ENCODE results near the gene TCF7L2. TPM values are rescaled to one million over a fixed set of nuclear protein-coding genes. Genes with fewer than 3 reads are reported as not detected.

Gene TCF7L2
- polyA plus RNA-seq, 3 donors, result 2.1 to 23.5 (median 6.1) TPM

GRCh38 chr10:113028456-113029440 is 78.7 kb downstream of the TCF7L2 start:
- no peak overlapping the region for H3K27ac Mint-ChIP-seq
- no peak for TF ChIP-seq CTCF (IDR thresholded peaks at IDR 0.05)
- H3K4me3 Mint-ChIP-seq, result no peak overlapping the region

GRCh38 chr10:113030453-113030852 is 80.4 kb downstream of the TCF7L2 start:
- no peak overlapping the region for H3K27ac Mint-ChIP-seq

More at GRCh38 chr10:113028456-113029440, 78.7 kb downstream of the TCF7L2 start:
- peaks cover 100% of the 10 kb centered on the region for H4K20me1 ChIP-seq (ENCODE audit: insufficient read depth, low read length)
- H3K4me1 Mint-ChIP-seq, result peaks cover 39% of the 10 kb centered on the region
- intact Hi-C loops (cut with micrococcal nuclease), result no loop called here
- H3K79me2 ChIP-seq (ENCODE audit: insufficient read depth, low read length), result peaks cover 9% of the 10 kb centered on the region
- no peaks in the 10 kb centered on the region for H3K9me3 ChIP-seq (replicated peaks in 1 of 2; ENCODE audit: control insufficient read depth in 1 of 2, insufficient read depth in 1 of 2, low read length in 2 of 2)
- H3K4me2 ChIP-seq (replicated peaks; ENCODE audit: extremely low read depth, low read length, poor library complexity, severe bottlenecking), result no peak overlapping the region
- H2AFZ ChIP-seq (ENCODE audit: insufficient read depth, low read depth, low read length, poor library complexity, severe bottlenecking), result no peak overlapping the region
- no peaks in the 10 kb centered on the region for H3K27me3 ChIP-seq (ENCODE audit: control insufficient read depth in 2 of 2, insufficient read depth in 2 of 2, low read length in 2 of 2)
- 100% methylated on average over 7 of the region's 9 CpGs for WGBS (ENCODE audit: insufficient coverage)
- no peak overlapping the region for H3K4me3 ChIP-seq (replicated peaks in 1 of 3; ENCODE audit: low read depth in 2 of 3, low read length in 3 of 3)
- H3K27me3 Mint-ChIP-seq (ENCODE audit: low read depth in 3 of 3), result peaks cover 3 to 6% (median 6%) of the 10 kb centered on the region in 3 donors
- peaks cover 0 to 2% (median 0%) of the 10 kb centered on the region in 7 donors for H3K9me3 Mint-ChIP-seq
- no peak overlapping the region for H3K9ac ChIP-seq (ENCODE audit: insufficient read depth, low read length, poor library complexity, severe bottlenecking)
- H3K36me3 ChIP-seq (replicated peaks in 1 of 2; ENCODE audit: control insufficient read depth in 1 of 2, insufficient read depth in 2 of 2, low read length in 2 of 2), result no peaks in the 10 kb centered on the region
- H3K36me3 Mint-ChIP-seq, result peaks cover 15 to 22% of the 10 kb centered on the region in 2 donors
- H3K4me1 ChIP-seq (ENCODE audit: control insufficient read depth in 1 of 2, insufficient read depth in 2 of 2, low read length in 2 of 2), result peaks cover 16 to 27% of the 10 kb centered on the region in 2 donors
- no peak overlapping the region for H3K27ac ChIP-seq (ENCODE audit: low read depth in 1 of 2, low read length in 2 of 2)
- no peak for DNase-seq

More at GRCh38 chr10:113030453-113030852, 80.4 kb downstream of the TCF7L2 start:
- Mint-ChIP-seq H3K27me3 (ENCODE audit: low read depth in 3 of 3) (peaks cover 3 to 6% (median 6%) of the 10 kb centered on the region in 3 donors), H3K4me3 (no peak overlapping the region), H3K9me3 (peaks cover 0 to 2% (median 0%) of the 10 kb centered on the region in 7 donors), H3K36me3 (peaks cover 15 to 24% of the 10 kb centered on the region in 2 donors), H3K4me1 (peaks cover 45% of the 10 kb centered on the region)
- Histone ChIP-seq H3K4me3 (replicated peaks in 1 of 3; ENCODE audit: low read depth in 2 of 3, low read length in 3 of 3) (no peak overlapping the region), H2AFZ (ENCODE audit: insufficient read depth, low read depth, low read length, poor library complexity, severe bottlenecking) (no peak overlapping the region), H3K27me3 (ENCODE audit: control insufficient read depth in 2 of 2, insufficient read depth in 2 of 2, low read length in 2 of 2) (no peaks in the 10 kb centered on the region), H3K4me1 (ENCODE audit: control insufficient read depth in 1 of 2, insufficient read depth in 2 of 2, low read length in 2 of 2) (peaks cover 23 to 37% of the 10 kb centered on the region in 2 donors), H3K9me3 (replicated peaks in 1 of 2; ENCODE audit: control insufficient read depth in 1 of 2, insufficient read depth in 1 of 2, low read length in 2 of 2) (no peaks in the 10 kb centered on the region), H3K36me3 (replicated peaks in 1 of 2; ENCODE audit: control insufficient read depth in 1 of 2, insufficient read depth in 2 of 2, low read length in 2 of 2) (no peaks in the 10 kb centered on the region), H3K9ac (ENCODE audit: insufficient read depth, low read length, poor library complexity, severe bottlenecking) (no peak overlapping the region), H3K27ac (ENCODE audit: low read depth in 1 of 2, low read length in 2 of 2) (no peak overlapping the region), H3K4me2 (replicated peaks; ENCODE audit: extremely low read depth, low read length, poor library complexity, severe bottlenecking) (no peak overlapping the region), H3K79me2 (ENCODE audit: insufficient read depth, low read length) (peaks cover 9% of the 10 kb centered on the region), H4K20me1 (ENCODE audit: insufficient read depth, low read length) (peaks cover 100% of the 10 kb centered on the region)
- WGBS (ENCODE audit: insufficient coverage), result no CpG with 5 or more reads among the region's 1 CpG
- intact Hi-C loops (cut with micrococcal nuclease), result no loop called here
- no peak for TF ChIP-seq CTCF (IDR thresholded peaks at IDR 0.05)
- DNase-seq, result no peak
